D721Med (cell line): ENCODE results near the gene SCRN2.

Experiments
- DNase-seq: peaks from one replicate; pipeline ENCODE4 v3.0.0; 2011; ENCODE audit warnings: low spot score; ENCODE audit not compliant: insufficient read length
- FAIRE-seq: peaks from 2 replicates; lab custom pipeline; 2011; peaks lifted over from hg19 to GRCh38; lab: Jason Lieb, UNC
- TF ChIP-seq, protein P1 (sequence below): IDR thresholded peaks from 2 replicates; pipeline ENCODE4 v1.5.1; 2012; ENCODE audit warnings: mild to moderate bottlenecking, control low read depth; ENCODE audit not compliant: insufficient read depth; ENCODE audit errors: missing control alignments

Gene SCRN2

GRCh38 chr17:47808830-47809480 lies 32.1 kb downstream of the SCRN2 start:
- TF ChIP-seq, protein P1, sequence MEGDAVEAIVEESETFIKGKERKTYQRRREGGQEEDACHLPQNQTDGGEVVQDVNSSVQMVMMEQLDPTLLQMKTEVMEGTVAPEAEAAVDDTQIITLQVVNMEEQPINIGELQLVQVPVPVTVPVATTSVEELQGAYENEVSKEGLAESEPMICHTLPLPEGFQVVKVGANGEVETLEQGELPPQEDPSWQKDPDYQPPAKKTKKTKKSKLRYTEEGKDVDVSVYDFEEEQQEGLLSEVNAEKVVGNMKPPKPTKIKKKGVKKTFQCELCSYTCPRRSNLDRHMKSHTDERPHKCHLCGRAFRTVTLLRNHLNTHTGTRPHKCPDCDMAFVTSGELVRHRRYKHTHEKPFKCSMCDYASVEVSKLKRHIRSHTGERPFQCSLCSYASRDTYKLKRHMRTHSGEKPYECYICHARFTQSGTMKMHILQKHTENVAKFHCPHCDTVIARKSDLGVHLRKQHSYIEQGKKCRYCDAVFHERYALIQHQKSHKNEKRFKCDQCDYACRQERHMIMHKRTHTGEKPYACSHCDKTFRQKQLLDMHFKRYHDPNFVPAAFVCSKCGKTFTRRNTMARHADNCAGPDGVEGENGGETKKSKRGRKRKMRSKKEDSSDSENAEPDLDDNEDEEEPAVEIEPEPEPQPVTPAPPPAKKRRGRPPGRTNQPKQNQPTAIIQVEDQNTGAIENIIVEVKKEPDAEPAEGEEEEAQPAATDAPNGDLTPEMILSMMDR, result no peak
- DNase-seq (no peak), FAIRE-seq (no peak)

DNA sequence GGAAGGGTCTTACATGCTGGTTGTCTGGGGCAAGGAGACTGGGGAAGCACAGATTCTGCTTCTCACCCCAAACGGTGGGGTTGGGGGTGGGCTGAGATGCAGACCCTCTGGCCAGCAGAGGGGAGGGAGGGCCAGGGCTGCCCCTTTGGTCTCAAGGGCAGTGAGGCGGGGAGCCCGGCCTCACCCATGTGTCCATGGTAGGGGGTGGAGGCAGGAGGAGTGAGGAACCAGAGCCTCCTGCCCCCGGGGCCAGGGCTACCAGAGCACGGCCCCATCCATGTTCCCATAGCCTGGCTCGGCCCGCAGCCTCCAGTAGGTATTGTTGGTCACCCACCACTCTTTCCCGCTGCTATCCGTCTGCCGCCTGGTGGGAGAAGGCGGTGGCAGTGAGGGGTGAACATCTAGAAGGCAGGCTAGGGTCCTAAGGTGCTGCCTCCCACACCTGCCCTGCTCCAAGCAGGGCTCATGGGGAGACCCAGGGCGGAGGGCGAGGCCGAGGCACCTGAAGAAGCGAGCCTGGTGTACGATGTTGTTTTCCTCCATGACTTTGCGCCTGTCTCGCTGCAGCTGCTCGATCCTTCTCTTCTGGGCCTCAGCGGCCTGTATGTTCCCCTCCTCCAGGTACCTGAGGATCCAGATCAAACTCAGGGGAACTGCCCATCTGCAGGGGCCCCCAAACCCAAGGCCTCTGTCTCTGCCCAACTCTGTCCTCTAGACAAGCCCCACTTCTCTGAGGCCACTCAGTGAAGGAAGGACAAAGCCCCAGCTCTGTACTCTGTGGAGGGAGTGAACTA lies 32.8 kb downstream of the SCRN2 start:
- TF ChIP-seq, protein P1, result no peak
- no peak for FAIRE-seq
- DNase-seq, result no peak

GRCh38 chr17:47807421-47807820 lies 33.7 kb downstream of the SCRN2 start:
- no peak for DNase-seq
- no peak for FAIRE-seq
- TF ChIP-seq, protein P1, result no peak

DNA sequence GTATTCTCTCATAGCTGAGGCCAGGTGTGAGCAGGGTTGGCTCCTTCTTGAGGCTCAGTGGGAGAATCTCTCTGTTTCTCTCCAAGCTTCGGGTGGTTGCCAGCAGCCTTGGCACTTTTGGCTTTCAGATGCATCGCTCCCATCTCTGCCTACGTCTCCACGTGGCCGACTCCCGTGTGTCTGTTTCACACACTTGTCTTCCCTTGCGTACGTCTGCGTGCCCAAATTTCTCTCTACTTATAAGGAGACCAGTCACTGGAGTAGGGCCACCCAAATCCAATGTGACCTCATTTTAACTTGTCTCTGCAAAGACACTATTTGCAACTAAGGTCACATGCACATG lies 34.2 kb downstream of the SCRN2 start:
- FAIRE-seq, result no peak
- TF ChIP-seq, protein P1, result no peak
- no peak for DNase-seq

GRCh38 chr17:47806026-47806912 lies 34.8 kb downstream of the SCRN2 start:
- FAIRE-seq, result no peak

GRCh38 chr17:47804461-47804860 lies 36.6 kb downstream of the SCRN2 start:
- TF ChIP-seq, protein P1, result no peak
- FAIRE-seq, result no peak
- no peak for DNase-seq

More at GRCh38 chr17:47806026-47806912, 34.8 kb downstream of the SCRN2 start:
- no peak for DNase-seq
- TF ChIP-seq, protein P1, result no peak
